Uterus (tissue), 4 donors: ENCODE measurements around the gene GAS7. TPM values are rescaled to one million over a fixed set of nuclear protein-coding genes. Genes with fewer than 3 reads are reported as not detected.
"Not testable (repeated sequence)": the region's sequence is repeated elsewhere in the genome, so short reads cannot be mapped to it uniquely, and the experiment has no call there.

Experiments used
- DNase-seq, 2 donors: peaks; one replicate each; pipeline ENCODE4 v3.0.0-alpha.2; 2019 to 2020
- H3K27ac ChIP-seq, 2 donors: fragments of 200-600 bp; sonication (generic); 1 replicate in 1 of 2; 2 replicates in 1 of 2; pipeline ENCODE4 v1.5.1; 2016 to 2018
- H3K27me3 ChIP-seq, 2 donors: fragments of 200-600 bp; sonication (generic); one replicate each; pipeline ENCODE4 v1.5.1; 2018 to 2019; ENCODE audit warnings: control low read depth in 1 of 2
- H3K36me3 ChIP-seq, 2 donors: fragments of 200-600 bp; sonication (generic); one replicate each; pipeline ENCODE4 v1.5.1; 2019; ENCODE audit warnings: control low read depth in 1 of 2
- H3K4me1 ChIP-seq, 2 donors: fragments of 200-600 bp; sonication (generic); one replicate each; pipeline ENCODE4 v1.5.1; 2018 to 2019; ENCODE audit warnings: control low read depth in 1 of 2
- H3K4me3 ChIP-seq, 2 donors: fragments of 200-600 bp; sonication (generic); 1 replicate in 1 of 2; 2 replicates in 1 of 2; pipeline ENCODE4 v1.5.1; 2018 to 2019; ENCODE audit warnings: mild to moderate bottlenecking in 1 of 2
- H3K9me3 ChIP-seq, 2 donors: fragments of 200-600 bp; sonication (generic); one replicate each; pipeline ENCODE4 v1.5.1; 2019; ENCODE audit warnings: control low read depth in 1 of 2
- POLR2A ChIP-seq, 2 donors: fragments of 450-650 bp; IDR thresholded peaks; one replicate each; pipeline ENCODE4 v1.6.1; 2016; ENCODE audit warnings: antibody characterized with exemption in 2 of 2, mild to moderate bottlenecking in 1 of 2, moderate library complexity in 1 of 2
- intact Hi-C: fragments of 100-400 bp; cut with DNase I; formaldehyde crosslinking; loops from one replicate; pipeline ENCODE4 v1.15.1; 2023; ENCODE audit warnings: low total_unique reads
- total RNA-seq, 4 donors: library from RNA; depleted of rRNA in 3 of 4; stranded (reverse); fragments of >200 nt in 3 of 4; gene quantifications; one replicate each; pipeline versions ENCODE4 v1.1.0 to v1.2.4, GENCODE V29; 2014 to 2023
- TF ChIP-seq, protein P1 (sequence below), 4 experiments: fragments of 200-600 bp in 2 of 4; fragments of 450-650 bp in 2 of 4; sonication (generic) in 2 of 4; IDR thresholded peaks; one replicate each; pipeline ENCODE4 v1.5.1; 2016 to 2019; ENCODE audit warnings: antibody characterized with exemption in 4 of 4, mild to moderate bottlenecking in 2 of 4, moderate library complexity in 1 of 4
- donor health status: DM: yes; HTN: yes; CAD: no.

The GAS7 gene
- total RNA-seq, 4 donors from 2014 or later, result 12.8 to 95.9 (median 40.8) TPM

DNA sequence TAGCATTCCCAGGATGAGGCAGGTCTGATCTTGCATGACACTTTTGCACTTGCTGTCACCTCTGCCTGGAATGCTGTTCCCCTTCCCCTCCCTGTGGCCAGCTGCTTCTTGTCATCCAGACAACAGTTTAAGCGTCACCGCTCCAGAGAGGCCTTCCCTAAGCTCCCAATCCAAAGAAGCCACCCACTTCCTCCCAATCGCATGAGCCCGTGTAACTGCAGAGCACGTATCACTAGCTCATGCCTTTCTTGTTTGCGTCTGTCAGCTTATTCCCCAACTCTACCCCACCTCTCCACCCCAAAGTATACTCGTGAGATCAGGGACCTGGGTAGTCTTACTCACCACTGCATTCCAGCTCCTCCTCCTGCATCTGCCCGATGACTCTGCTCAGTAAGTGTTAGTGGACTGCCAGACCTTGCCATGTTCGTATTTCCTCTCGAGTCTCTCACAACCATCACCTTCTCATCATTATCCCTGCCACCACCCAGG lies 92.8 kb downstream of the GAS7 start:
- DNase-seq, result peak; percentile 75 to 78
- H3K27ac ChIP-seq, result peak overlapping the region; percentile 18 to 61
- no peaks in the 10 kb centered on the region for H3K9me3 ChIP-seq
- H3K36me3 ChIP-seq, result no peaks in the 10 kb centered on the region
- TF ChIP-seq, protein P1, sequence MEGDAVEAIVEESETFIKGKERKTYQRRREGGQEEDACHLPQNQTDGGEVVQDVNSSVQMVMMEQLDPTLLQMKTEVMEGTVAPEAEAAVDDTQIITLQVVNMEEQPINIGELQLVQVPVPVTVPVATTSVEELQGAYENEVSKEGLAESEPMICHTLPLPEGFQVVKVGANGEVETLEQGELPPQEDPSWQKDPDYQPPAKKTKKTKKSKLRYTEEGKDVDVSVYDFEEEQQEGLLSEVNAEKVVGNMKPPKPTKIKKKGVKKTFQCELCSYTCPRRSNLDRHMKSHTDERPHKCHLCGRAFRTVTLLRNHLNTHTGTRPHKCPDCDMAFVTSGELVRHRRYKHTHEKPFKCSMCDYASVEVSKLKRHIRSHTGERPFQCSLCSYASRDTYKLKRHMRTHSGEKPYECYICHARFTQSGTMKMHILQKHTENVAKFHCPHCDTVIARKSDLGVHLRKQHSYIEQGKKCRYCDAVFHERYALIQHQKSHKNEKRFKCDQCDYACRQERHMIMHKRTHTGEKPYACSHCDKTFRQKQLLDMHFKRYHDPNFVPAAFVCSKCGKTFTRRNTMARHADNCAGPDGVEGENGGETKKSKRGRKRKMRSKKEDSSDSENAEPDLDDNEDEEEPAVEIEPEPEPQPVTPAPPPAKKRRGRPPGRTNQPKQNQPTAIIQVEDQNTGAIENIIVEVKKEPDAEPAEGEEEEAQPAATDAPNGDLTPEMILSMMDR (IDR thresholded peaks at IDR 0.05), result no peak
- TF ChIP-seq POLR2A (IDR thresholded peaks at IDR 0.05), result no peak
- intact Hi-C loops, result no loop called here
- peaks cover 0 to 3% of the 10 kb centered on the region in 2 donors for H3K4me1 ChIP-seq
- no peaks in the 10 kb centered on the region for H3K27me3 ChIP-seq
- no peak overlapping the region for H3K4me3 ChIP-seq

DNA sequence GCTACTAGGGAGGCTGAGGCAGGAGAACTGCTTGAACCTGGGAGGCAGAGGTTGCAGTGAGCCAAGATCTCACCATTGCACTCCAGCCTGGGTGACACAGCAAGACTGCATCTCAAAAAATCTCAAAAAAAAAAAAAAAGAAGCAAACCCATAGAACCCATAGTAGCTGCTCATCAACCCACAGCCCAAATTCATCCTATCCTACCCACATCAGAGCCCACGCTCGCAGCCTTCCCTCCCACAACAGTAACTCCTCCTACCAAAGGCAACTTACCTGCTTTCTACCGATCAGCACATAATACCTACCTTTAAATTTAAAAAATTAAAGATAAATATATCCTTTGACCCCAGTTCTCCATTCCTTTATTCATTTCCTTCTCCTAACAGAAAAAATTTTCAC lies 94.7 kb downstream of the GAS7 start:
- Histone ChIP-seq H3K36me3 (no peaks in the 10 kb centered on the region), H3K9me3 (no peaks in the 10 kb centered on the region), H3K4me1 (peaks cover 5 to 7% of the 10 kb centered on the region in 2 donors), H3K27ac (no peak overlapping the region), H3K4me3 (no peak overlapping the region), H3K27me3 (no peaks in the 10 kb centered on the region)
- intact Hi-C loops, result no loop called here
- TF ChIP-seq POLR2A (IDR thresholded peaks at IDR 0.05), result no peak
- TF ChIP-seq, protein P1 (IDR thresholded peaks at IDR 0.05), result no peak
- DNase-seq, result no peak

DNA sequence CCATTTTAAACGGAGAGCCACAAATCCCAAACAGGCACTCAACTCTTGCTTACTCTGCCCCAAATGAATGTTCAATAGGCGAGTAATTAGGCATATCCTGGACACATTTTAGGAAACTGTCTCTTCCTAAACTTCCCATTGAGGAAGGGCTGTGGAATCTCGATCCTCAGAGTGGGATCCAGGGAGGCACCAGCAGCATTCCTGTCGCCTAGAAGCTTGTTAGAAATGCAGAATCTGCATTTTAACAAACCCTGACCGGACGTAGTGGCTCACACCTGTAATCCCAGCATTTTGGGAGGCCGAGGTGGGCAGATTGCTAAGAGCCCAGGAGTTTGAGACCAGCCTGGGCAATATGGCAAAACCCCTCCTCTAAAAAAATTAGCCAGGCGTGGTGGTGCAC lies 95.6 kb downstream of the GAS7 start:
- Histone ChIP-seq H3K27ac (no peak overlapping the region), H3K4me3 (no peak overlapping the region), H3K9me3 (no peaks in the 10 kb centered on the region), H3K36me3 (no peaks in the 10 kb centered on the region), H3K27me3 (no peaks in the 10 kb centered on the region), H3K4me1 (peaks cover 12 to 15% of the 10 kb centered on the region in 2 donors)
- DNase-seq, result no peak
- intact Hi-C loops, result no loop called here
- TF ChIP-seq, protein P1 (IDR thresholded peaks at IDR 0.05), result no peak
- no peak for TF ChIP-seq POLR2A (IDR thresholded peaks at IDR 0.05)

- peaks cover 12 to 16% of the 10 kb centered on the region in 2 donors for H3K4me1 ChIP-seq
These were observed 99.3 kb downstream of the GAS7 start for GRCh38 chr17:10099051-10099571.

DNA sequence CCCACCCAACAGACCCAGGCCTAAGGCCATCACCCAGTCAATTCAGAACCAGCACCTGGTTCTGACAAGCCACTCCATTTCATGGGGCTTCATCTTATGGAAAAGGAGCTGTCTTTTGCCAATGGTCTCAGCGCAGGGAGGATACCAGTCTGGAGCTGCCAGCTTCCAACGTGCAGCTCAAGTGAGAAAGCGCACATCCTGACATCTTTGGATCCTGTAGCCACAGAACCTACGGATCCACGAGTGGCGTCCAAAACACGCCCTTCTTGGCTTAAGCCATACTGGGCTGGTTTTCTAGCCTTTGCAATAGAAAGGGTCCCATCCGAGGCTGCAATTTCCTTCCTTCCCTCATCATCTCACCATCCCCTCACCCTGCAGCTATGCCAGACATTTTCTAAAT lies 101.8 kb downstream of the GAS7 start:
- H3K9me3 ChIP-seq, result peaks cover 0 to 7% of the 10 kb centered on the region in 2 donors
- TF ChIP-seq, protein P1 (IDR thresholded peaks at IDR 0.05), result no peak
- TF ChIP-seq POLR2A (IDR thresholded peaks at IDR 0.05), result no peak
- H3K4me1 ChIP-seq, result peaks cover 12 to 16% of the 10 kb centered on the region in 2 donors
- intact Hi-C loops, result no loop called here
- no peaks in the 10 kb centered on the region for H3K36me3 ChIP-seq
- no peaks in the 10 kb centered on the region for H3K27me3 ChIP-seq
- no peak for DNase-seq
- H3K27ac ChIP-seq, result peak overlapping the region; percentile 75 to 78
- no peak overlapping the region for H3K4me3 ChIP-seq

More at GRCh38 chr17:10099051-10099571, 99.3 kb downstream of the GAS7 start:
- H3K36me3 ChIP-seq, result no peaks in the 10 kb centered on the region
- no peaks in the 10 kb centered on the region for H3K9me3 ChIP-seq
- H3K27ac ChIP-seq, result peak overlapping the region; percentile 75 to 76
- intact Hi-C loops, result no loop called here
- TF ChIP-seq POLR2A (IDR thresholded peaks at IDR 0.05), result no peak
- TF ChIP-seq, protein P1 (IDR thresholded peaks at IDR 0.05), result no peak
- no peak overlapping the region for H3K4me3 ChIP-seq
- H3K27me3 ChIP-seq, result no peaks in the 10 kb centered on the region
- peak in 1 of 2 donors; percentile 66 for DNase-seq

DNA sequence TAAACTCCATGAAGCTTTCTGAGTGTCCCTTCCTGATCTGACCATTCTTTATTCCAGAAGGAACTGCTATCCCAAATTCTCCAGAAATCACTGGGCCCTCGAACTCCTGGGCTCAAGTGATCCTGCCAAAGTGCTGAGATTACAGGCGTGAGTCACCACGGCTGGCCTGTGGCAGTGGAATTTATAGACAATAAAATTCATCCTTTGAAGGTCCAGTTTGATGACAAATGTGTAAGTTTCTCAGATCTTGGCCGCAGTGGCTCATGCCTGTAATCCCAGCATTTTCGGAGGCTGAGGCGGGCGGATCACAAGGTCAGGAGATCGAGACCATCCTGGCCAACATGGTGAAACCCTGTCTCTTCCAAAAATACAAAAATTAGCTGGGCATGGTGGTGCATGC lies 103.1 kb downstream of the GAS7 start:
- DNase-seq, result peak; percentile 79 to 80
- H3K27me3 ChIP-seq, intact Hi-C loops, H3K4me3 ChIP-seq, H3K36me3 ChIP-seq, H3K9me3 ChIP-seq: not testable (repeated sequence)
- peaks cover 12 to 16% of the 10 kb centered on the region in 2 donors for H3K4me1 ChIP-seq
- H3K27ac ChIP-seq, result peak overlapping the region; percentile 75 to 78
